GM12801 (cell line): ENCODE results near the gene RRP9.

Source experiments
- TF ChIP-seq, protein P1 (sequence below): IDR thresholded peaks from one replicate; pipeline ENCODE4 v1.5.1; 2011; ENCODE audit warnings: control low read depth; ENCODE audit not compliant: insufficient read length; ENCODE audit errors: extremely low read depth

Gene RRP9

DNA sequence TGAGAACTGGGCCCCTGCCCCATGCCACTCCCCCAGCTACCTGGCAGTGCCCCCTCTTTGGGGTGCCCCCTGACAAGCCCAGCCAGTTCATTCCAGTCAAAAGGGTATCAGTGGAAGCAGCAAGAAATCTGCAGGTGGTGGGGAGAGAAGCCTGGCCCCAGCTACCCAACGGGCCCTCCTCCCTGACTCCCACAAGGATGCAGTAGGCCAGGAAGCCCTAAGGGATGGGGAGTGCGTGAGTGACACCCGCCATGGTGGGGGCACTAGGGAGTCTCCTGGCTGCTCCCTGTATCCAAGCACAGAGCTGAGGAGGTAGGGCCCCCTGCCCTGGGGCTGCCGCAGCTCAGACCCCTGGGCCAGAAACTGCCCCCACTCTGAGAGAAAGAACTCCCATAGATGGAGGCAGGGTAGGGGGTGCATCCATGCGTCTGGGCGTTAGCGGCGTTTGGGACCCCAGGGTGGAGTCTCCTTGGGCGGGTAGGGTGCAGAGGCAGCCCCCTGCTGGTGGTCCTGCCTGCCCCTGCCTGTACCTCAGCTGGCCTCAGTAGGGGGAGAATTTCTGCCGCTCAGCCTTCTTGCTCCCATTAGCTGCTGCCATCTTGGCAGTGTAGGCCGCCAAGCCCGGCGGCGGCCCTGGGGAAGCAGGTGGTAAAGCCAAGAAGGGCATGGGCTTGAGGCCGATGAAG lies 16.0 kb upstream of the RRP9 start:
- TF ChIP-seq, protein P1, sequence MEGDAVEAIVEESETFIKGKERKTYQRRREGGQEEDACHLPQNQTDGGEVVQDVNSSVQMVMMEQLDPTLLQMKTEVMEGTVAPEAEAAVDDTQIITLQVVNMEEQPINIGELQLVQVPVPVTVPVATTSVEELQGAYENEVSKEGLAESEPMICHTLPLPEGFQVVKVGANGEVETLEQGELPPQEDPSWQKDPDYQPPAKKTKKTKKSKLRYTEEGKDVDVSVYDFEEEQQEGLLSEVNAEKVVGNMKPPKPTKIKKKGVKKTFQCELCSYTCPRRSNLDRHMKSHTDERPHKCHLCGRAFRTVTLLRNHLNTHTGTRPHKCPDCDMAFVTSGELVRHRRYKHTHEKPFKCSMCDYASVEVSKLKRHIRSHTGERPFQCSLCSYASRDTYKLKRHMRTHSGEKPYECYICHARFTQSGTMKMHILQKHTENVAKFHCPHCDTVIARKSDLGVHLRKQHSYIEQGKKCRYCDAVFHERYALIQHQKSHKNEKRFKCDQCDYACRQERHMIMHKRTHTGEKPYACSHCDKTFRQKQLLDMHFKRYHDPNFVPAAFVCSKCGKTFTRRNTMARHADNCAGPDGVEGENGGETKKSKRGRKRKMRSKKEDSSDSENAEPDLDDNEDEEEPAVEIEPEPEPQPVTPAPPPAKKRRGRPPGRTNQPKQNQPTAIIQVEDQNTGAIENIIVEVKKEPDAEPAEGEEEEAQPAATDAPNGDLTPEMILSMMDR: no peak

DNA sequence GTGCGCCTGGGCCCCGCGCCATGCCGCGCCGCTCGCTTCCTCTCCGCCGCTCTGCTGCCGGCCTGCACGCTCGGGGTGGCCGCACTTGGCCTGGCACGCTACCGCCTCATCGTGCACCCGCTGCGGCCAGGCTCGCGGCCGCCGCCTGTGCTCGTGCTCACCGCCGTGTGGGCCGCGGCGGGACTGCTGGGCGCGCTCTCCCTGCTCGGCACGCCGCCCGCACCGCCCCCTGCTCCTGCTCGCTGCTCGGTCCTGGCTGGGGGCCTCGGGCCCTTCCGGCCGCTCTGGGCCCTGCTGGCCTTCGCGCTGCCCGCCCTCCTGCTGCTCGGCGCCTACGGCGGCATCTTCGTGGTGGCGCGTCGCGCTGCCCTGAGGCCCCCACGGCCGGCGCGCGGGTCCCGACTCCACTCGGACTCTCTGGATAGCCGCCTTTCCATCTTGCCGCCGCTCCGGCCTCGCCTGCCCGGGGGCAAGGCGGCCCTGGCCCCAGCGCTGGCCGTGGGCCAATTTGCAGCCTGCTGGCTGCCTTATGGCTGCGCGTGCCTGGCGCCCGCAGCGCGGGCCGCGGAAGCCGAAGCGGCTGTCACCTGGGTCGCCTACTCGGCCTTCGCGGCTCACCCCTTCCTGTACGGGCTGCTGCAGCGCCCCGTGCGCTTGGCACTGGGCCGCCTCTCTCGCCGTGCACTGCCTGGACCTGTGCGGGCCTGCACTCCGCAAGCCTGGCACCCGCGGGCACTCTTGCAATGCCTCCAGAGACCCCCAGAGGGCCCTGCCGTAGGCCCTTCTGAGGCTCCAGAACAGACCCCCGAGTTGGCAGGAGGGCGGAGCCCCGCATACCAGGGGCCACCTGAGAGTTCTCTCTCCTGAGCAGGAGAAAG lies 14.4 kb upstream of the RRP9 start:
- TF ChIP-seq, protein P1: no peak

- TF ChIP-seq, protein P1: no peak
These were observed 13.6 kb upstream of the RRP9 start, which contains the start of gene GPR62 for GRCh38 chr3:51955175-51955892. Gene GPR62 (plus strand): TSS chr3:51955381. CDS start chr3:51955653, 272 bp downstream.

GRCh38 chr3:51954713-51955112 lies 13.0 kb upstream of the RRP9 start:
- TF ChIP-seq, protein P1: no peak

GRCh38 chr3:51954105-51954504 lies 12.4 kb upstream of the RRP9 start:
- TF ChIP-seq, protein P1: no peak

- TF ChIP-seq, protein P1: no peak
These were observed 11.7 kb upstream of the RRP9 start for GRCh38 chr3:51953445-51953844.

DNA sequence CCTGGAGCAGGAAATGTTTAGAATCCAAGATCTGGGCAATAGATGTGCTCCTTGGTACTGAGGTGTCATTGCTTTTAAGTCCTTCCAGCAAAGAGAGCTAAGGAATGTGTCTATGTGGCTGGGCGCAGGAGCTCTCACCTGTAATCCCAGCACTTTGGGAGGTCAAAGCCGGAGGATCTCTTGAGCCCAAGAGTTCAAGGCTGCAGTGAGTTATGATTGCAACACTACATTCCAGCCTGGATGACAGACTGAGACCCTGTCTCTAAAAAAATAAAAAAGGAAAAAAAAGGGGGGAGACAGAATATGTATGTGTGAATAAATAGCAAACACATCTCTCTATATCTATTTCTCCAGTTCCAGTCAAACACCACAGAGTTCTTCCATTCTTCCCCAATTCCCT lies 9.2 kb upstream of the RRP9 start:
- TF ChIP-seq, protein P1: no peak
